Dedifferentiated amniotic fluid mesenchymal stem cell (primary cell): ENCODE results near the gene DECR2.
"Not testable (repeated sequence)": the region's sequence is repeated elsewhere in the genome, so short reads cannot be mapped to it uniquely, and the experiment has no call there.

Source experiments
- DNase-seq: peaks from one replicate; pipeline ENCODE4 v3.0.0-alpha.2; 2016; ENCODE audit errors: extremely low spot score

DECR2 gene

GRCh38 chr16:400061-400591, 1.6 kb upstream of the DECR2 start:
- DNase-seq, result no peak

DNA sequence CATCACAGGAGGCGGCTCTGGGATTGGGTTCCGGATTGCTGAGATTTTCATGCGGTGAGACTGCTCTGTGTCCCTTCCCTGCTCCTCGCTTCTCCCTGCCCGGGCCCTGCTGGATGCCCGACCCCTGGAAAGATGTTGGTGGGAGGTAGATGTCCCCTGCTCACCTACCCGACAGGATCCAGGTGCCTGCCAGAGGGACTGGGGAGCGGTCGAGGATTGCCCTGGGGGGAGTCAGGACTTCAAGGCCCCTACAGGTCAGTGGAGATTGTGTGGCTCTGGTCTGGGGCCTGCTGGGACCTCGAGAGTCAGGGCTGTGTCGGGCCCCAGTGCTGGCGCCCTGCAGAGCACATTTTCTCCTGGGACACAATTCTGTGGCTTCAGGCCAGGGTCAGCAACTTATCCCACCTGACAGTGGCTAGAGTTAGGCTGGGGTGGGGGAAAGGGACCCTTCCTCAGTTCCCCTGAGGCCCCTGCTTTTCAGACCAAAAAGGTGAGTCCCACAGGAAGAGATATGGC, 3.3 kb downstream of the DECR2 start:
- DNase-seq, result no peak

DNA sequence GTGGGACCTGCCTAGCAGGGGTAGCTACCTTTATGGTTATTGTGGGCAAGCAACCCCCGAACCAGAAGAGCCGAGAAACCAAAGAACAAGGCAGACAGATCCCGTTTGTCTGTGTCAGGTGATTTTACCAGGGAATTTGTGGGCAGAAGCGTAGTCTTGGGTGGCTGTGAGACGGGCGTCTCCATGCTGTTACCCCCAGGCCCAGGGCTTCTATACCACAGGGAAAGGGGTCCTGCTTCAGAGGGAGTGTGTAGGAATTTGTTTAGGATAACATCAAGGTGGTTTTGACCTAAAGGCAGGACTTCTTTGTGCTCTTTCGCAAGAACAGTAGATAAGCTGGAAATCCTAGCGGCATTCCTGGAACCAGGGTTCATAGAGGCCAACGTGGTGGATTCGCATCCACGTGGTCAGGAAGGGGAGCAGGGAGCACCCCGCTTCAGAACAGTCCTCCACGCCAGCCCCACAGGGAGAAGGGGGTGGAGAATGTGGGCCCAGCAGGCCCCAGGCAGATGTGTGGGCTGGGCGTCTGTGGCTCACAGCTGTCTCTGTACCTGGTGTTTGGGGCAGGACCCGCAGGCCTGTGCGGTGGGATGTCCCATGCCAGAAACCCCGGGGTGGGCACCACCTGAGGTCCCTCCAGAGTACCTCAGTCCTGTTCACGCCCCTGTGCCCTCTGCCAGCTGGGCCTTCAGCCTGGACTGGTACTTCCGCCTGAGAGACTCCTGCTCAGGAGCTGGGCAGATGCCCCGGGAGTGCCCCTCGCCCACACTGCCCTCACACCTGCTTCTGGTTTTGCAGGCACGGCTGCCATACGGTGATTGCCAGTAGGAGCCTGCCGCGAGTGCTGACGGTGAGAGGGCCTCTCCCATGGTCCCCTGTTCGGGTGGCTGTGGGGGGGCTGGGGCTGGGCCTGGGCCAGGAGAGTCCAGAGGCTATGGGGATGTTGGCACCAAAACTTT, 4.1 kb downstream of the DECR2 start:
- no peak for DNase-seq

DNA sequence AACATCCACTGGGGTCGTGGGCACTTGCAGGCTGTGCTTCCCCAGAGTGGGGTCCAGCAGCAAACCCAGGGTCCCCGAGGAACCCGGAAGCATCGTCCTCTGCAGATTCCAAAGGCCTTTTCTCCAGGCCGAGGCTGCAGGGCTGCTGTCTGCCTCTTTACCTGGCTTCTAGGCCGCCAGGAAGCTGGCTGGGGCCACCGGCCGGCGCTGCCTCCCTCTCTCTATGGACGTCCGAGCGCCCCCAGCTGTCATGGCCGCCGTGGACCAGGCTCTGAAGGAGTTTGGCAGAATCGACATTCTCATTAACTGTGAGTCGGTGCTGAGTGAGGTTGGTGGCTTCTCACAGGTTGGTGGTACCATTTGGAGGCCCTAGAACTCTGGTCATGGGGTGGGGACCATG, 5.6 kb downstream of the DECR2 start:
- DNase-seq, result no peak

DNA sequence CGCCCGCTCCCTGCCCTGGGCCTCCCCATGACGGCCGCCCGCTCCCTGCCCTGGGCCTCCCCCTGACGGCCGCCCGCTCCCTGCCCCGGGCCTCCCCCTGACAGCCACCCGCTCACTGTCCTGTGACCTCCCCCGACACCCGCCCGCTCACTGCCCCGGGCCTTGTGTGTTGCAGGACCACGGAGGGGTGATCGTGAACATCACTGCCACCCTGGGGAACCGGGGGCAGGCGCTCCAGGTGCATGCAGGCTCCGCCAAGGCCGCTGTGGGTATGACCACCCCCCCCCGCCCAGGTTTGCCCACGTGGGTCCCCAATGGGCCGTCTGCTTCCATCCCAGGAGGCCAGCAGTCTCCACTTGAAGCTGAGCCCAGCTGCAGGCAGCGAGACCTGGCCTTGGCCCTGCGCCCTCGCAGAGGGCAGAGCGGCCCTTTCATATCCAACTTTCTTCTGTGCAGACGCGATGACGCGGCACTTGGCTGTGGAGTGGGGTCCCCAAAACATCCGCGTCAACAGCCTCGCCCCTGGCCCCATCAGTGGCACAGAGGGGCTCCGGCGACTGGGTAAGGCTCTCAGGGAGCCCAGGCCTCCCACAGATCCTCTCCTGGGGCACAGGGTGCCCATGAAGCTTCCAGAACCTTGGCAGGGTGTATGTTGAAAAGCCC, 9.0 kb downstream of the DECR2 start:
- DNase-seq, result no peak

DNA sequence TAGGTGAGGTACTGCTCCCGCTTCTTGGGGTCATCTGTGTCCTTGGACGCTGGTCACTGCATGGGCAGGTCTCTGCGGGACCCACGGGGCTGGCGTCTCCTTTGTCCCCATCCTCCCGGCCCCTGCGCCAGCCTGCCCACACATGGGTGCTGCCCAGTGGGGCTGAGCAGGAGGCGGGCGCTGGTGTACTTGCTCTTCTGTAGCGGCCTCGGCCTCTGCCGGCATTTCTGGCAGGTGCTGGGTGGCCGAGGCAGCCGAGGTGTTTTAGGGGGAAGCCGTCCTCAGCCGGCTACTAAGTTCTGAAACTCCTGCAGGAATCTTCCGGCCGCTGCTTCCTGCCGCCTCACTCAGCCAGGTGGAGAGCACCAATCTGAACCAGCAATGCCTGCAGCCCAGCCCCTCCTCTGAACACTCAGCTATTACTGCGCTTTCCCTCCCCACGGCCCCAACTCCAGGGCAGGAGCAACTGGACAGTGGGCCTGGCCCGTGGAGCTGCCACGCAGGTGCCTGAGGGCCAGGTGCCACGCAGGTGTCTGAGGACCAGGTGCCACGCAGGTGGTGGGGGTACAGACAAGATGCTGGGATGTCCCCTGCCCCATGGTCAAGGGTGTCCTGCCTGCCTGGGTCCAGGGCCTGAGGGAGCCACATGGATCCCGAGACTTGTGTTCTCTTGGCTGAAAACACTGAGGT, 10.0 kb downstream of the DECR2 start:
- DNase-seq, result no peak

DNA sequence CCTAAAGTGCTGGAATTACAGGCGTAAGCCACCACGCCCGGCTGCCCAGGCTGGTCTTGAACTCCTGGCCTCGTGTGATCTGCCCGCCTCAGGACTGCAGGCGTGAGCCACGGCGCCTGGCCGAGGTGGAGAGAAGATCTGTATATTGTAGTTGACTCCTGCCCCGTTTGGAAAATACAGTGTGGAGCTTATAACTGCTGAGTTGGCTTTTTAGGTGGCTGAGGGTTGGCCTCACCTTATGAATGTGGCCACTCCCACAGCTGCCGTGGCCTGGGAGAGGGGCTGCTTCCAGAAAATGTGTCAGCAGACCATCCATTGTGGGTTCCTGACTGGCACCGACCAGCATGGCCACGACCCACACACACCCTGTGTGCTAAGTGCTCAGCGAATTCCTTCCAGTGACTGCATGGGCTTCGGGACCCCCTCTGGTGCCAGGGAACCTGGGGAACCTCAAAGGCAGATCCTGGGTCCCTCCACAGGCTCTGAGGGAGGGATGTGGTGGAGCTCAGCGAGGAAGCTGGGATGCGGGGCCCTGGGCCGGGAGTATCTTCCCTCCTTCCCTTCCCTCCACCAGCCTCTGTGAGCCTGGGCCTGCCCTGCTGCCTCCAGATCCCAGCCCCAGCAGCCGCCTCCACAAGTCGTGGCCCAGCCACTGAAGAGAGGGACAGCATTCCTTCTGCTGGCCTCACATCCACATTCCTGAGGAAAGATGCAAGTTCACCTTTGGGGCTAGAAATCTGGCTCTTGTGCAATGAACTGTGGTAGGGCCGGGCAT, 12.9 kb downstream of the DECR2 start:
- DNase-seq, result no peak

- not testable (repeated sequence) for DNase-seq
These were observed 13.4 kb downstream of the DECR2 start for GRCh38 chr16:415170-415498.

DNA sequence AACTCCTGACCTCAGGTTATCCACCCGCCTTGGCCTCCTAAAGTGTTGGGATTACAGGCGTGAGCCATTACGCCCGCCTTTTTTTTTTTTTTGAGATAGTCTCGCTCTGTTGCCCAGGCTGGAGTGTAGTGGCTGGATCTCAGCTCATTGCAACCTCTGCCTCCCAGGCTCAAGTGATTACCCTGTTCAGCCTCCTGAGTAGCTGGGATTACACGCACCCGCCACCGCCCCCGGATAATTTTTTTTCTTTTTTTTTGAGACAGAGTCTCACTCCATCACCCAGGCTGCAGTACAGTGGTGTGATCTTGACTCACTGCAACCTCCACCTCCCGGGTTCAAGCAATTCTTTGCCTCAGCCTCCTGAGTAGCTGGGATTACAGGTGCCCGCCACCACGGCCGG, 20.5 kb downstream of the DECR2 start:
- not testable (repeated sequence) for DNase-seq

DNA sequence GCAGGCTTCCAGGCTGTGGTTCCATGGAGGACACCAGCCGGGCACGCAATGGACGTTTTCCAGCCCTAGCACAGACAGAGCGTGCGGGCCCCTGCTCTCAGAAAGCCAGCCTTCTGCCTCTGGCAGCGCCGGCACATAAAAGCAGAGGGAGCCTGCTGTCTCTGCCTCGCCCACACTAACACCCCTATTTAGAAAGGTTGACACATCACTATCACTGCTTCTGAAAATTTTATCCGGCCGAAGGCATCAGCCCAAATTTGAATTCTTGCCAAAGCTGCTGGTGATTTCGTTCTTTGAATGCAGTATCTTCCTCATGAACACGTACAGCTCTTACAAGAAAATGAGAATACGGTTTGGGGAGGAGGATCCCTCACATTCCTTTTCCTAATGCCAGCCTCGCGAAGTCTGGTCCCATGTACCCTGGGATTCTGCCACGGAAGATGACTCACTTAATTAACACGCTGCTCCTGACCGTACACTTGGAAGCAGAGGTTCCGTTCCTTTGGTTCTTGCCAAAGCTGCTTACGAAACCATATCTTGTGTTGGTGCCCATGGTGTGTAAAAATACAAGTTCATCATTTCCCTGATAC, 22.4 kb downstream of the DECR2 start:
- peak; percentile 86 for DNase-seq

GRCh38 chr16:424623-425081, 23.0 kb downstream of the DECR2 start:
- DNase-seq, result no peak

DNA sequence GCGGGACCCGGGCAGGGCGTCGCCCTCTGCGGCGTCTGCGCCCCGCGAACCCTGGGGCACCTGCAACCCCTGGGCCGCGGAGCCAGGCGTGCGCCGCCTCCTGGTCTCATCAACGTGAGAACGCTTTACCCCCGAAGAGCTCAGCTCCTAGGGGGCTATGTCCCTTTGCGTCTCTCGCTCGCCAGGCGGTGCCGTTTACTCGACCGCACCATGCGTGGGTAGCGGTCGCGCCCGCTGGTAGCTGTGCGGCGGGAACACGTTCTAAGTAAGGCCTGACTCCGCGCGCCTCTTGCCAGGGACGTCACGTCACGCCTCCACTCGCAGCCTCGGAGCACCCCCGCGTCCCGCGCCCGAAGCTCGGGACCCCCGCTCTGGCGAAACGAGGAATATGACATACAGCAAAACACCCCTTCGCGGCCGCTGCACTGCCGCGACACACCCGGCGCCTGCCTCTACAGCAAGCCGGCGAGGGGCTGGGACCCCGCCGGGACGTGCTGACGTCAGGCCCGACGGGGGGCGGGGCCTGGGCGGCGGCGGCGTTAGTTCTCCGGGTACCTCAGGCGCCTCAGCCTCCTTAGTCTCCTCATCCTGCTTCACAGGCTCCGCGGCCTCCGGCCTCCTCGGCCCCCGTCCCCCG, 23.5 kb downstream of the DECR2 start, which contains the start of gene RAB11FIP3:
Gene RAB11FIP3, plus strand, starts transcription at position 568 of the 637 bp plus-strand sequence. CDS start 358 bp downstream, outside the sequence.
- DNase-seq, result peak; percentile 44

DNA sequence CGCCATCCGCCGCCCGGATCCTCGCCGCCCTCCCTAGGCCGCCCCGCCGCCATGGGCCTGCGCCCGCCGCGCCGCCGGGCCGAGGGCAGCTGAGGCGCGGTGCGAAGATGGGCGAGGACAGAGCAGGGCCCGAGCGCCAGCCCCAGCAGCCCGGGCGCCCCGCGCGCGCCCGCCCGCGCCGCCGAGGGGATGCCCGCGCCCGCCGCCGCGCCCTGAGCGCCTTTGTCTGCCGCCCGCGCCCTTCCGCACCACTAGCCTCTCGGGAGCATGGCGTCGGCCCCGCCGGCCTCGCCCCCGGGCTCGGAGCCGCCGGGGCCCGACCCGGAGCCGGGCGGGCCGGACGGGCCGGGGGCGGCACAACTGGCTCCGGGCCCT, 24.0 kb downstream of the DECR2 start:
- no peak for DNase-seq

- DNase-seq, result no peak
These were observed 24.6 kb downstream of the DECR2 start for GRCh38 chr16:426115-426905.

GRCh38 chr16:426906-427249, 25.2 kb downstream of the DECR2 start:
- no peak for DNase-seq

DNA sequence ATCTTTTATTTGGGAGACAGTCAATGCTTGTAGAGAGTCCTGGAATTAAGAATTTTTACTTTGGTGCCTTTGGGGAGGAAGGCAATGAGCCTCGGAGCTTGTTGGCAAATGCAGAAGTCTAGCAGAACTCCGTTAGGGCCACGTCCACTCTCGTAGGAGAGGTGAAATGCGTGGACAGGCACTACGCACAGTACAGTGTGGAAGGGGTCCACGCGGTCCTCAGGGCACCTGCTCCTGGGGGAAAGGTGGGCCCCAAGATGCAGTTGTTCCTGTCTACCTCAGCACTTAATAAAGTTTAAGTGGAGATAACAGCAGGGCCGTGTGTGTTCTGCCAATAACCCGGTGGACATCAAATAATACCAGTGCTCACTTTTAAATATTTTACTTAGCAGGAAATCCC, 25.6 kb downstream of the DECR2 start:
- no peak for DNase-seq

DNA sequence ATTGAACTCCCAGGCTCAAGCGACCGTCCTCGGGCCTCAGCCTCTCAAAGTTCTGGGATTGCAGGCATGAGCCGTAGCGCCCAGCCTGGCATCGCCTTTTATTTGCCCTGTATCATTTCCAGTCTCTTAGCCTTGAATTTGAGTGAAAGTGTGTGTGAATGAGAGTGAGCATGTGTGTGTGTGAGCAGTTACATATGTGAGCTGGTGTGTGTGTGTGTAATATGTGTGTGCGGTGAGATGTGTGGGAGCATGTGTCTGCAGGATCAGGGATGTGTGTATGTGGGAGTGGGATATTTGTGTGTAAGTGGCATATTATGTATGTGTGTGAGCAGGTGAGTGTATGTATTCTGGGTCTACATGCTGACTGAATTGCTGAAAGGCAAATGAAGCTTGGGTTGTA, 29.2 kb downstream of the DECR2 start:
- DNase-seq, result no peak

DNA sequence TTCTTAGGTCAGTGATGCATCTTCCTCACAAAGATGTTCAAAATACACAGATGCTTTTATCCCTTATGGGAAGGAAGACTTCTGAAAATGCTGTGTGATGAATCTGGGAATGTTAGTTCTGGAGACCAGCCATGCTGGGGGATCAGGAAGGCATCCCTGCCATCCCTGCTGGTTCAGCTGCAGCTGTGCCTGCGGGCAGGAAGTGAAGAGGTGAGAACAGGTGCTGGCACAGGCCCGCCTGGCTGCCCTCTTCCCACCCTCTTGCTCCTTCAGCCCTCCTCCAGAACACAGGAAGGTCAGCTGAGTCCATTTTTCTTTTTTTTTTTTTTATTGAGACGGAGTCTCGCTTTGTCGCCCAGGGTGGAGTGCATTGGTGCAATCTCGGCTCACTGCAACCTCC, 38.9 kb downstream of the DECR2 start:
- no peak for DNase-seq

DNA sequence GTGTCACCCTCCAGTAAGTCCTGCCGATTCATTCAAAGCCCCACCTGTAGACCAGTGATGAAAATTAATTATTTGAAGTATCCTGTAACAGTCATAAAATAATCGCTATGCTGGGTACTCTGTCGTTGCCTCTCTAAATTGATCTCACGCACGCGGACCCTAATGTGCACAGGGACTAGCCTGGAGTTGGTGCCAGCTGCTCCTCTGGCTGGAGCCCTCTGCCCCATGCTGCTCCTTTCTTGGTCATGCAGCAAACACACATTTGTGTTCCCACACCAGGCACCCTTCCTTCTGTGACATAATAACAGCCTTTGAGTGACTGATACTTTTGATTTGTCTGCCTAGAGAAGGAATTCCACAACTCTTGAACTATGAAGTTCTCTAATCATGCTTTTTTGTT, 39.8 kb downstream of the DECR2 start:
- no peak for DNase-seq

DNA sequence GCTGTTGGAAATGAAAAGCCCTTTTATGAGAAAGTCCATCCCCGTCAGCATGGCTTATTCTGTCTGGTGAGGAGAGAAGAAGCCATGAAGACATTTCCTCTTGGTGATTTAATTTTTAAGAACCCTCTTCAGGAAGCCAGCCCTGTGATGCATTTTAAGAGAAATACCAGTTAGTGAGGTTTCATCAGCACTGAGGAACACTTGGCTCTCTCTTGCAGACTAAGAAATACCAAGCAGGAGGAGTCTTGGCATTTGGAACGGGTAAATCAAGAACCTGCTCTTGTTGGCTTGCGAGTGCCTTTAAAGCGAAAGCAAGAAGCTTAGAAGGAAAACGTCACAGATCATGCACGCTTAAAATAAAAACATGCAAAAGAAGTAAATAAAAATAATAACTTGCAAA, 41.3 kb downstream of the DECR2 start:
- DNase-seq, result no peak
